HG03175 (cell line): ENCODE measurements around the gene ISLR2.
"Not testable (repeated sequence)": the region's sequence is repeated elsewhere in the genome, so short reads cannot be mapped to it uniquely, and the experiment has no call there.

Experiments
- ATAC-seq: cut with Tn5 transposase; IDR thresholded peaks from one replicate; pipeline ENCODE4 v1.9.1; 2021; ENCODE audit warnings: mild to moderate bottlenecking, moderate library complexity; ENCODE audit not compliant: unreplicated experiment

ISLR2 gene

GRCh38 chr15:74156678-74157411 is 26.5 kb downstream of the ISLR2 start:
- no peak for ATAC-seq

- no peak for ATAC-seq
These were observed 27.8 kb downstream of the ISLR2 start for GRCh38 chr15:74157868-74158827.

- ATAC-seq = peak; percentile 57
These were observed 28.7 kb downstream of the ISLR2 start for GRCh38 chr15:74158855-74159650.

GRCh38 chr15:74159773-74160172 is 29.4 kb downstream of the ISLR2 start:
- ATAC-seq = no peak

DNA sequence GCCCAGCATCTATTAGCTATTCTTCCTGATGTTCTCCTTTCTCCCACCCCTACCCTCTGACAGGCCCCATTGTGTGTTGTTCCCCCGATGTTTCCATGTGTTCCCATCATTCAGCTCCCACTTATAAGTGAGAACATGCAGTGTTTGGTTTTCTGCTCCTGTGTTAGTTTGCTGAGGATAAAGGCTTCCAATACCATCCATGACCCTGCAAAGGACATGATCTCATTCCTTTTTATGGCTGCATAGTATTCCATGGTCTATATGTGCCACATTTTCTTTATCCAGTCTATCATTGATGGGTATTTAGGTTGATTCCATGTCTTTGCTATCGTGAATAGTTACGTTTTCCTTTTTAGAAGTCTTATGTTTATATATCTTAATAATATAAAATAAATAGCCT is 30.0 kb downstream of the ISLR2 start:
- not testable (repeated sequence) for ATAC-seq

DNA sequence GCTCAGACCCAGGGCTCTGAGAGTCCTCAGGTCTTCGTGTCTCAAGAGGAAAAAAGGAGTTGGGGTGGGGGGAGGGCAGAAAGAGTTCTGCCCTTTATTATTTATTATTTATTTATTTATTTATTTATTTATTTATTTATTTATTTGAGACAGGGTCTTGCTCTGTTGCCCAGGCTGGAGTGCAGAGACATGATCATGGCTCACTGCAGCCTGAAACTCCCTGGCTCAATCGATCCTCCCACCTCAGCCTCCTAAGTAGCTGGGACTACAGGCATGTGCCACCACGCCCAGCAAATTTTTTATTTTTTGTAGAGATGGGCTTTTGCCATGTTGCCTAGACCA is 31.8 kb downstream of the ISLR2 start:
- not testable (repeated sequence) for ATAC-seq

DNA sequence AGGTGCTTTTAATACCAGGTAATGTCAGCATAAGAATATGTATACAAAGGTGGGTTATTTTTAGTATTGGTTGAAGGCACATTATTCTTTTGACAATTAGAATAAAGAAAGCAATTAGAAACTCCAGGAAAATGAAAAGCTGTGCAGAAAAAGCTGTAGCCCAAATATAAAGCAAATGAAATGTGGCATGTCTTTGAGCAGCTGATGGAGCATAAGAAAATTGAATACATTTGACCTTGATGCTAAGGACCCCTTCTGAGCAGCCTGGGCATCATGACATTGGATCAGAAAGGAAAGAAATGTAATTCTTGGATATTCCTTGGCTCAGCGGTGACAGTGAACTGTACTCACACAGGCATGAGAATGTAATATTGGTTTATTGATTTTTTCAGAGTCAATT is 35.1 kb downstream of the ISLR2 start:
- no peak for ATAC-seq

GRCh38 chr15:74167891-74168331 is 37.5 kb downstream of the ISLR2 start:
- ATAC-seq = no peak

- no peak for ATAC-seq
These were observed 38.3 kb downstream of the ISLR2 start for GRCh38 chr15:74168711-74169126.

- no peak for ATAC-seq
These were observed 39.9 kb downstream of the ISLR2 start for GRCh38 chr15:74170071-74170844.

- ATAC-seq = no peak
These were observed 40.6 kb downstream of the ISLR2 start for GRCh38 chr15:74170875-74171578.

DNA sequence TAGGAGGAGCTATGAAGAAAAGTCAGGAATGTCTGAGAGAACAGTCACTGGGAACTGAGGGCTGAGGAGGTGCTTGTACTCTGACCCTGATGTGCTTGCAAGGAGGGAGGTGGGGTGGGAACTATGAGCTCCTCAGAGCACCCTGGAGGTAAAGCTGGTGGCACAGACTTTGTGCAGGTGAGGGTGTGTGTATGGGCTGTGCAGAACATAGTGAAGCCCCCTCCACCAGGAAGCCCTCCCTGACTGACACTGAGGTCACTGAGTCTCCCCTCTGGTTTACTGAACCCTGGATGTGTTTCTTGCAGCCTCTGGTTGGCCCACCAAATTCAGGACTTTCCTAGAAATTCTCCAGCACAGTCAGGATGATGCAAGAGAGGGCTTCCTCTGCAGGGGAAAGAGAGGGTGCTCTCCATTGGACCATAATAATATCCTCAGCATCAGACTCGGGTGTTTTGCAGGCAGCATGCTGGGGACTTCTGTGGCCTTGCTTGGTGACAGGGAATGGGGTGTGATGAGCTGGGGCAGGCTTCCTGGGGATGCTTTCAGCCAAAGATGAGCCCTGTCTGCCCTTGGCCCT is 41.7 kb downstream of the ISLR2 start:
- no peak for ATAC-seq

DNA sequence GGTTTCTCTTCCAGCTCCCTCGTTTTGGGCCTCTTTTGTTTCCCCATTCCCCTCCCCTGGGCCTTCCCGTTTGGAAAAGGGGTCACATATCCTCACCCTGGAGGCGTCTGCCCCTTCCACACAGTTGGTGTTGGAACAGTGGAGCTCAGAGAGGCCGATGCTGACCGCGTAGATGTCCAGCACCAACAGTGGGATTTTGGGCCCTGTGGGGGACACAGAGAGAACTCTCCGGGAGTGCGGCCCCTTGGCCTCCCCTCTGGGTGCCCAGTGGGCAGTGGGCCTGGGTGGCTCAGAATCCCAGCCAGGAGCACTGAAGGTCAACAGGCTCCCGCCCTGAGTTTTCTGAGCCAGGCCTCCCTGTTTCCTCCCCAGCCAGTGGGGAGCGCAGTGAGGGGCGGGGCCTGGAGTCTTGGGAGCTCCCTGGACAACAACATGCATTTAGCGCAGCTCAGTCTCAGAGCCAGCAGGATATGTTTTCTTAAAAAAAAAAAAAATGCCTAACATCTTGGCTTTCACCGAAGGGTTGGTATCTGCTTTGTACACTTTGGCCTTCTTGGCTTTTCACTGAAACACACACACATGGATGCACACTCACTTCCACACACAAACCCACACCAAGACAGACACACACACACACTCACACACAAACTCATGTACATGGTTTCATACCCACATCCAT is 42.5 kb downstream of the ISLR2 start:
- no peak for ATAC-seq

GRCh38 chr15:74173380-74174218 is 43.2 kb downstream of the ISLR2 start, which contains the start of gene ISLR:
TSS of gene ISLR (plus strand) at chr15:74173710. CDS start at chr15:74174859, 1,149 bp downstream.
- no peak for ATAC-seq

- no peak for ATAC-seq
These were observed 44.0 kb downstream of the ISLR2 start for GRCh38 chr15:74174219-74174957.

DNA sequence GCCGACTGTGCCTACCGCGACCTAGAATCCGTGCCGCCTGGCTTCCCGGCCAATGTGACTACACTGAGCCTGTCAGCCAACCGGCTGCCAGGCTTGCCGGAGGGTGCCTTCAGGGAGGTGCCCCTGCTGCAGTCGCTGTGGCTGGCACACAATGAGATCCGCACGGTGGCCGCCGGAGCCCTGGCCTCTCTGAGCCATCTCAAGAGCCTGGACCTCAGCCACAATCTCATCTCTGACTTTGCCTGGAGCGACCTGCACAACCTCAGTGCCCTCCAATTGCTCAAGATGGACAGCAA is 44.5 kb downstream of the ISLR2 start:
- ATAC-seq = no peak
